Smooth muscle cell (in vitro differentiated cells): ENCODE data around the gene NPAS4. TPM values are rescaled to one million over a fixed set of nuclear protein-coding genes. Genes with fewer than 3 reads are reported as not detected.

Experiments used
- DNase-seq: peaks from one replicate; lab custom pipeline; 2025; ENCODE audit not compliant: unreplicated experiment; lab: John Stamatoyannopoulos, UW
- H2AFZ ChIP-seq: fragments of 200-600 bp; sonication (generic); 2 replicates; pipeline ENCODE4 v1.6.0; 2016; ENCODE audit warnings: antibody characterized with exemption, low read depth, mild to moderate bottlenecking
- H3F3A ChIP-seq: fragments of 200-600 bp; sonication (generic); 2 replicates; pipeline ENCODE4 v1.6.0; 2017; ENCODE audit warnings: antibody characterized with exemption, low read depth
- H3K27ac ChIP-seq: fragments of 200-600 bp; sonication (generic); 2 replicates; pipeline ENCODE4 v1.5.1; 2016; ENCODE audit warnings: low read depth, mild to moderate bottlenecking
- H3K27me3 ChIP-seq: fragments of 200-600 bp; sonication (generic); 2 replicates; pipeline ENCODE4 v1.6.1; 2016; ENCODE audit warnings: low read depth, mild to moderate bottlenecking
- H3K36me3 ChIP-seq: fragments of 200-600 bp; sonication (generic); 2 replicates; pipeline ENCODE4 v1.5.1; 2016; ENCODE audit warnings: low read depth
- H3K4me1 ChIP-seq: fragments of 200-600 bp; sonication (generic); 2 replicates; pipeline ENCODE4 v1.5.1; 2016; ENCODE audit warnings: low read depth
- H3K4me2 ChIP-seq: fragments of 200-600 bp; sonication (generic); 2 replicates; pipeline ENCODE4 v1.6.0; 2016; ENCODE audit warnings: mild to moderate bottlenecking
- H3K4me3 ChIP-seq: fragments of 200-600 bp; sonication (generic); 2 replicates; pipeline ENCODE4 v1.5.1; 2016; ENCODE audit warnings: mild to moderate bottlenecking
- H3K79me2 ChIP-seq: fragments of 200-600 bp; sonication (generic); 2 replicates; pipeline ENCODE4 v1.6.0; 2016; ENCODE audit warnings: low read depth, mild to moderate bottlenecking
- H3K9ac ChIP-seq: fragments of 200-600 bp; sonication (generic); 2 replicates; pipeline ENCODE4 v1.6.0; 2016; ENCODE audit warnings: low read depth
- H3K9me3 ChIP-seq: fragments of 200-600 bp; sonication (generic); replicated peaks from 2 replicates; pipeline ENCODE4 v1.5.1; 2016; ENCODE audit warnings: low read depth
- H4K20me1 ChIP-seq: fragments of 200-600 bp; sonication (generic); 2 replicates; pipeline ENCODE4 v1.6.0; 2016; ENCODE audit warnings: low read depth
- WGBS: methylation state at CpG from one replicate; pipeline ENCODE4 v1.1.7; 2016; ENCODE audit warnings: low lambda C conversion rate; 5-methylcytosine and 5-hydroxymethylcytosine counted together
- polyA plus RNA-seq: library from polyadenylated mRNA; unstranded; fragments of >200 nt; fragmentation: Nextera tagmentation; extraction: Ambion mirVana; gene quantifications from 2 replicates; pipeline ENCODE4 v1.2.1, GENCODE V29; 2016
- total RNA-seq: library from RNA; depleted of rRNA; stranded (reverse); fragments of >200 nt; gene quantifications from 2 replicates; pipeline ENCODE4 v1.2.3, GENCODE V29; 2014
- TF ChIP-seq, protein P1 (sequence below): fragments of 200-600 bp; sonication (generic); IDR thresholded peaks from 2 replicates; pipeline ENCODE4 v1.5.1; 2017; ENCODE audit warnings: borderline replicate concordance, mild to moderate bottlenecking, antibody characterized with exemption; ENCODE audit not compliant: insufficient read depth, poor library complexity, severe bottlenecking

NPAS4 gene
- total and polyA plus RNA-seq, 2 experiments from 2014 or later: 0.58 to 1.1 TPM

DNA sequence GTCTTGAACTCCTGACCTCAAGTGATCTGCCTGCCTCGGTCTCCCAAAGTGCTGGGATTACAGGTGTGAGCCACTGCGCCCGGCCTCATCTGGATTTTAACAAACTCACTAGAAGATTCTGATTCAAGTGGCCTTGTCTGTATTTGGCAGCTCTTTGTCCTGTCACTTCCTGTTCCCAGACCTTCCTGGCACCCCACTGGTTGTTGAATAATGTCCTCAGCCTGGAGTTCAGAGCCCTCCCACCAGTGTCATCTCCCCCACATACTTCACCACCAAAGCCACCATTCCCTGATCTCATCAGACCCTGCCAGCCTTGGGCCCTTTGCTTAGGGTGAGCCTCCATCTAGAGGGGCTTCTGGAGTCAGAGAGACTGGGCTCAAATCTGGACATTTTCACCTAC is 49.2 kb downstream of the NPAS4 start:
- Histone ChIP-seq H3K9ac (no peak overlapping the region), H3K4me1 (peaks cover 11% of the 10 kb centered on the region), H3K27me3 (no peaks in the 10 kb centered on the region), H3K79me2 (no peaks in the 10 kb centered on the region), H2AFZ (no peak overlapping the region), H3K4me2 (no peak overlapping the region), H3K9me3 (no peaks in the 10 kb centered on the region), H3K36me3 (no peaks in the 10 kb centered on the region), H3K4me3 (no peak overlapping the region), H4K20me1 (no peaks in the 10 kb centered on the region), H3K27ac (no peak overlapping the region), H3F3A (no peaks in the 10 kb centered on the region)
- no peak for DNase-seq
- WGBS: 94% methylated on average over 3 of the region's 3 CpGs
- TF ChIP-seq, protein P1, sequence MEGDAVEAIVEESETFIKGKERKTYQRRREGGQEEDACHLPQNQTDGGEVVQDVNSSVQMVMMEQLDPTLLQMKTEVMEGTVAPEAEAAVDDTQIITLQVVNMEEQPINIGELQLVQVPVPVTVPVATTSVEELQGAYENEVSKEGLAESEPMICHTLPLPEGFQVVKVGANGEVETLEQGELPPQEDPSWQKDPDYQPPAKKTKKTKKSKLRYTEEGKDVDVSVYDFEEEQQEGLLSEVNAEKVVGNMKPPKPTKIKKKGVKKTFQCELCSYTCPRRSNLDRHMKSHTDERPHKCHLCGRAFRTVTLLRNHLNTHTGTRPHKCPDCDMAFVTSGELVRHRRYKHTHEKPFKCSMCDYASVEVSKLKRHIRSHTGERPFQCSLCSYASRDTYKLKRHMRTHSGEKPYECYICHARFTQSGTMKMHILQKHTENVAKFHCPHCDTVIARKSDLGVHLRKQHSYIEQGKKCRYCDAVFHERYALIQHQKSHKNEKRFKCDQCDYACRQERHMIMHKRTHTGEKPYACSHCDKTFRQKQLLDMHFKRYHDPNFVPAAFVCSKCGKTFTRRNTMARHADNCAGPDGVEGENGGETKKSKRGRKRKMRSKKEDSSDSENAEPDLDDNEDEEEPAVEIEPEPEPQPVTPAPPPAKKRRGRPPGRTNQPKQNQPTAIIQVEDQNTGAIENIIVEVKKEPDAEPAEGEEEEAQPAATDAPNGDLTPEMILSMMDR: no peak

- Histone ChIP-seq H3K9ac (no peak overlapping the region), H3K36me3 (no peaks in the 10 kb centered on the region), H3K9me3 (no peaks in the 10 kb centered on the region), H3K27ac (no peak overlapping the region), H3K4me1 (peaks cover 11% of the 10 kb centered on the region), H3K79me2 (no peaks in the 10 kb centered on the region), H2AFZ (no peak overlapping the region), H4K20me1 (no peaks in the 10 kb centered on the region), H3F3A (no peaks in the 10 kb centered on the region), H3K4me2 (no peak overlapping the region), H3K27me3 (no peaks in the 10 kb centered on the region), H3K4me3 (no peak overlapping the region)
- DNase-seq: no peak
- 97% methylated on average over 16 of the region's 16 CpGs for WGBS
- TF ChIP-seq, protein P1: no peak
These were observed 50.3 kb downstream of the NPAS4 start for GRCh38 chr11:66471142-66471541.

- Histone ChIP-seq H3K79me2 (no peaks in the 10 kb centered on the region), H3K27me3 (no peaks in the 10 kb centered on the region), H3K4me2 (no peak overlapping the region), H3K27ac (no peak overlapping the region), H3K36me3 (no peaks in the 10 kb centered on the region), H3K4me1 (peaks cover 11% of the 10 kb centered on the region), H4K20me1 (no peaks in the 10 kb centered on the region), H3F3A (no peaks in the 10 kb centered on the region), H3K9me3 (no peaks in the 10 kb centered on the region), H3K4me3 (no peak overlapping the region), H2AFZ (no peak overlapping the region), H3K9ac (no peak overlapping the region)
- TF ChIP-seq, protein P1: no peak
- 94% methylated on average over 9 of the region's 9 CpGs for WGBS
- DNase-seq: no peak
These were observed 51.2 kb downstream of the NPAS4 start for GRCh38 chr11:66472054-66472453.

DNA sequence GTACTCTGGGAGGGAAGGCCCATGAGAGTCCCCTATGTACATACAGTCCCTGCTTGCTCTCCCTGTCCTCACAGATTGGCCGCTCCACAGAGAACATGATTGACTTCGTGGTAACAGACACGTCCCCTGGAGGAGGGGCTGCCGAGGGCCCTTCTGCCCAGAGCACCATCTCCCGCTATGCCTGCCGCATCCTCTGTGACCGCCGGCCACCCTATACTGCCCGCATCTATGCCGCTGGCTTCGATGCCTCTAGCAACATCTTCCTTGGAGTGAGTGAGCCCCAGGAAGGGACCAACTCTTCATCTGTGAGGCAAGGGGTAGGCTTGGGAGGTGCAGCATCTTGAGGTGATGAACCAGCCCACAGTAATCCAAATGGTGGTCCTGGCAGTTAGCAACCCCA is 52.3 kb downstream of the NPAS4 start:
- H3K36me3 ChIP-seq: no peaks in the 10 kb centered on the region
- no peaks in the 10 kb centered on the region for H3K27me3 ChIP-seq
- no peak overlapping the region for H3K9ac ChIP-seq
- H2AFZ ChIP-seq: no peak overlapping the region
- no peak overlapping the region for H3K27ac ChIP-seq
- H3K79me2 ChIP-seq: no peaks in the 10 kb centered on the region
- TF ChIP-seq, protein P1: no peak
- H3F3A ChIP-seq: no peaks in the 10 kb centered on the region
- peaks cover 1% of the 10 kb centered on the region for H3K4me1 ChIP-seq
- H3K9me3 ChIP-seq: no peaks in the 10 kb centered on the region
- DNase-seq: no peak
- H3K4me2 ChIP-seq: no peak overlapping the region
- no peaks in the 10 kb centered on the region for H4K20me1 ChIP-seq
- WGBS: 94% methylated on average over 11 of the region's 11 CpGs
- no peak overlapping the region for H3K4me3 ChIP-seq
